Panc1 (cell line): ENCODE data around the gene CRK. TPM values are rescaled to one million over a fixed set of nuclear protein-coding genes. Genes with fewer than 3 reads are reported as not detected.
"Not testable (repeated sequence)": the region's sequence is repeated elsewhere in the genome, so short reads cannot be mapped to it uniquely, and the experiment has no call there.

Experiments
- ATAC-seq: fragments of 200-7000 bp; cut with Tn5 transposase; 2 replicates; pipeline ENCODE4 v1.9.1; 2020; ENCODE audit warnings: mild to moderate bottlenecking, moderate library complexity
- BruUV-seq: library from RNA; stranded (reverse); fragments of 400-500 nt; replicated peaks from 2 replicates; lab custom pipeline; 2021; lab: Mats Ljungman, UMichigan
- CTCF ChIA-PET: fragments of 300-600 bp; sonication (Branson Sonifier 250); formaldehyde crosslinking; loops from one replicate; lab custom pipeline; 2022; ENCODE audit warnings: antibody characterized with exemption; lab: Charles Lee
- POLR2A ChIA-PET: fragments of 300-600 bp; sonication (Branson Sonifier 250); formaldehyde crosslinking; loops from one replicate; lab custom pipeline; 2022; ENCODE audit warnings: antibody characterized with exemption; lab: Charles Lee
- DNase-seq: peaks from one replicate; pipeline ENCODE4 v3.0.0-alpha.2; 2010; ENCODE audit warnings: low read depth, low spot score
- H3K27ac ChIP-seq: 2 replicates; pipeline ENCODE4 v1.5.1; 2011; ENCODE audit warnings: mild to moderate bottlenecking, low read length, inconsistent platforms
- H3K27me3 ChIP-seq: fragments of 200-500 bp; sonication (Bioruptor generic); 2 replicates; pipeline ENCODE4 v1.6.0; 2014; ENCODE audit warnings: low read length, inconsistent platforms; ENCODE audit not compliant: control insufficient read depth, insufficient read depth
- H3K36me3 ChIP-seq: fragments of 200-500 bp; sonication (Bioruptor generic); 2 replicates; pipeline ENCODE4 v1.5.1; 2014; ENCODE audit warnings: inconsistent platforms, mild to moderate bottlenecking, low read length, moderate library complexity; ENCODE audit not compliant: control insufficient read depth, insufficient read depth
- H3K4me1 ChIP-seq: 2 replicates; pipeline ENCODE4 v1.5.1; 2011; ENCODE audit warnings: inconsistent platforms, mild to moderate bottlenecking, low read length, moderate library complexity; ENCODE audit not compliant: control insufficient read depth, insufficient read depth
- H3K4me3 ChIP-seq, 2 experiments: 2 replicates each; pipeline ENCODE4 v1.5.1; 2011 to 2012; ENCODE audit warnings: low read depth in 2 of 2, low read length in 2 of 2, mild to moderate bottlenecking in 2 of 2, inconsistent platforms in 1 of 2, moderate library complexity in 1 of 2
- H3K9me3 ChIP-seq: fragments of 200-500 bp; sonication (Bioruptor generic); 2 replicates; pipeline ENCODE4 v1.5.1; 2014; ENCODE audit warnings: low read depth, mild to moderate bottlenecking, inconsistent platforms, low read length, moderate library complexity; ENCODE audit not compliant: control insufficient read depth, insufficient read depth
- POLR2AphosphoS5 ChIP-seq: IDR thresholded peaks from 2 replicates; pipeline ENCODE4 v1.6.1; 2012; ENCODE audit warnings: mild to moderate bottlenecking, low read depth, low read length, moderate library complexity
- REST ChIP-seq, 2 experiments: IDR thresholded peaks; 2 replicates each; pipeline ENCODE4 v1.6.1; 2011 to 2012; ENCODE audit warnings: low read depth in 2 of 2, control low read depth in 1 of 2, low read length in 1 of 2, mild to moderate bottlenecking in 1 of 2, moderate library complexity in 1 of 2; ENCODE audit not compliant: insufficient read depth in 1 of 2
- SIN3A ChIP-seq: IDR thresholded peaks from 2 replicates; pipeline ENCODE4 v1.6.1; 2012; ENCODE audit warnings: low read depth, mild to moderate bottlenecking, low read length, moderate library complexity, borderline replicate concordance; ENCODE audit not compliant: insufficient read depth
- TCF7L2 ChIP-seq: IDR thresholded peaks from 2 replicates; pipeline ENCODE4 v1.6.1; 2011; ENCODE audit warnings: mild to moderate bottlenecking, low read depth, low read length, inconsistent platforms
- in situ Hi-C: cut with HindIII; loops from 2 replicates; pipeline ENCODE4 v1.10.0; 2016; ENCODE audit warnings: low sequenced_read_pairs, low pct_unique_long_range_greater_than_20kb
- intact Hi-C: fragments of 100-400 bp; cut with micrococcal nuclease; formaldehyde crosslinking; loops from one replicate; pipeline ENCODE4 v1.10.0; 2022; ENCODE audit not compliant: unreplicated experiment
- total RNA-seq: library from RNA; stranded (reverse); gene quantifications from one replicate; pipeline ENCODE4 v1.2.1, GENCODE V29; 2021; ENCODE audit not compliant: unreplicated experiment
- TF ChIP-seq, protein P1 (sequence below): fragments of 450-650 bp; IDR thresholded peaks from 2 replicates; pipeline ENCODE4 v1.5.1; 2017; ENCODE audit warnings: mild to moderate bottlenecking

The CRK gene
- total RNA-seq, 1 experiment from 2014 or later = 67.0 TPM

- Histone ChIP-seq H3K27ac (peak overlapping the region; percentile 49; the same call in 1 of the 2 replicates), H3K4me1 (peaks cover 18% of the 10 kb centered on the region), H3K27me3 (no peaks in the 10 kb centered on the region), H3K36me3 (no peaks in the 10 kb centered on the region; the same call in none of the 2 replicates), H3K4me3 (no peak overlapping the region), H3K9me3 (no peaks in the 10 kb centered on the region)
- no TSS peak for BruUV-seq
- ATAC-seq = no peak
- in situ Hi-C loops = no loop called here
- POLR2A ChIA-PET = no interaction called here
- intact Hi-C loops = loop anchor here (10.0 kb wide), 1 partner anchor 88 kb away; no protein-coding TSS in a partner anchor
- TF ChIP-seq REST (IDR thresholded peaks at IDR 0.05; ENCODE audit: insufficient read depth in 1 of 2, low read depth in 2 of 2, low read length in 1 of 2) = no peak
- TF ChIP-seq POLR2AphosphoS5 = no peak
- TF ChIP-seq SIN3A = no peak
- TF ChIP-seq, protein P1, sequence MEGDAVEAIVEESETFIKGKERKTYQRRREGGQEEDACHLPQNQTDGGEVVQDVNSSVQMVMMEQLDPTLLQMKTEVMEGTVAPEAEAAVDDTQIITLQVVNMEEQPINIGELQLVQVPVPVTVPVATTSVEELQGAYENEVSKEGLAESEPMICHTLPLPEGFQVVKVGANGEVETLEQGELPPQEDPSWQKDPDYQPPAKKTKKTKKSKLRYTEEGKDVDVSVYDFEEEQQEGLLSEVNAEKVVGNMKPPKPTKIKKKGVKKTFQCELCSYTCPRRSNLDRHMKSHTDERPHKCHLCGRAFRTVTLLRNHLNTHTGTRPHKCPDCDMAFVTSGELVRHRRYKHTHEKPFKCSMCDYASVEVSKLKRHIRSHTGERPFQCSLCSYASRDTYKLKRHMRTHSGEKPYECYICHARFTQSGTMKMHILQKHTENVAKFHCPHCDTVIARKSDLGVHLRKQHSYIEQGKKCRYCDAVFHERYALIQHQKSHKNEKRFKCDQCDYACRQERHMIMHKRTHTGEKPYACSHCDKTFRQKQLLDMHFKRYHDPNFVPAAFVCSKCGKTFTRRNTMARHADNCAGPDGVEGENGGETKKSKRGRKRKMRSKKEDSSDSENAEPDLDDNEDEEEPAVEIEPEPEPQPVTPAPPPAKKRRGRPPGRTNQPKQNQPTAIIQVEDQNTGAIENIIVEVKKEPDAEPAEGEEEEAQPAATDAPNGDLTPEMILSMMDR = no peak
- TF ChIP-seq TCF7L2 = no peak
- no peak for DNase-seq
- CTCF ChIA-PET = no interaction called here
Observed at GRCh38 chr17:1452836-1453235, 3.2 kb downstream of the CRK start.

DNA sequence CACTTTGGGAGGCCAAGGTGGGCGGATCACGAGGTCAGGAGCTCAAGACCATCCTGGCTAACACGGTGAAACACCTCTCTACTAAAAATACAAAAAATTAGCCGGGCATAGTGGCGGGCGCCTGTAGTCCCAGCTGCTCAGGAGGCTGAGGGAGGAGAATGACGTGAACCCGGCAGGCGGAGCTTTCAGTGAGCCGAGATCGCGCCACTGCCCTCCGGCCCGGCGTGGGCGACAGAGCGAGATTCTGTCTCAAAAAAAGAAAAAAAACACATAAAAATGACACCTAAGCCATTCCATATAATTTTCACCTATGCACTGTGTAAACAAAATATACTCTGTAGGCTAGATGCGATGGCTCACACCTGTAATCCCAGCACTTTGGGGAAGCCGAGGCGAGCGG is 5.8 kb downstream of the CRK start:
- CTCF ChIA-PET, ATAC-seq, BruUV-seq, H3K9me3 ChIP-seq, H3K27me3 ChIP-seq, H3K27ac ChIP-seq, in situ Hi-C loops, H3K4me3 ChIP-seq, POLR2A ChIA-PET, H3K36me3 ChIP-seq, DNase-seq: not testable (repeated sequence)
- H3K4me1 ChIP-seq = peaks cover 21% of the 10 kb centered on the region
- intact Hi-C loops = loop anchor here (10.0 kb wide), 1 partner anchor 85 kb away; no protein-coding TSS in a partner anchor

DNA sequence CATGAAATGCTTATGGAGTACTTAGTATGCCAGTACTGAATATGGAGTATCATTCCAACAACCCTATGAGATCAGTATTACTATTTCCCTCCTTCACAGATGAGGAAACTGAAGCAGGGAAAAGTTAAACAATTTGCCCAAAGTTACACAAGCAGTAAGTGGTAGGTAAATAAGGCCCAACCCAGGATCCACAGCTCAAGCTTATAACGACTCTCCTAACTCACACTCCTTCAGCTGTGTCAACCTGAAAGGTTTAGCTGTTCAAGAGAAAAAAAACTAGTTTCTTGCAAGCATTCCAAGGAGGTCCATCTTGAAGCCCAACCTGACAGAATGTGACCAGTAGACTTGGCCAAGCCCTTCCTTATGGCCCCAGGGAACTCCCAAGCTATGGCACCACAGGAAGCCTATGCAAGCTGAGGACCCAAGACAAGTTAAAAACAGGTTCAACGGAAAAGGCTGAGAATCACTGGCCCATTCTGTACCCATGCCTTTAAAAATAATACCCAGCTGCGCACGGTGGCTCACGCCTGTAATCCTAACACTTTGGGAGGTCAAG is 6.5 kb downstream of the CRK start:
- no peak for ATAC-seq
- CTCF ChIA-PET = no interaction called here
- POLR2A ChIA-PET = no interaction called here
- TF ChIP-seq SIN3A (no peak), POLR2AphosphoS5 (no peak)
- TF ChIP-seq, protein P1 = no peak
- no peaks in the 10 kb centered on the region for H3K9me3 ChIP-seq
- no peaks in the 10 kb centered on the region for H3K27me3 ChIP-seq
- H3K27ac ChIP-seq = no peak overlapping the region
- intact Hi-C loops (no loop called here), in situ Hi-C loops (no loop called here)
- no peak for DNase-seq
- H3K4me3 ChIP-seq = no peak overlapping the region
- no peaks in the 10 kb centered on the region; the same call in 1 of the 2 replicates for H3K36me3 ChIP-seq
- H3K4me1 ChIP-seq = peaks cover 21% of the 10 kb centered on the region
- BruUV-seq = no TSS peak
